Liver (tissue), 3 donors: ENCODE measurements around the gene B3GNT9.

Experiments used
- ATF3 ChIP-seq: IDR thresholded peaks from 2 replicates; pipeline ENCODE4 v1.6.1; 2016; ENCODE audit warnings: antibody characterized with exemption
- CTCF ChIP-seq: fragments of 150-350 bp; IDR thresholded peaks from 2 replicates; pipeline ENCODE4 v1.5.1; 2017; ENCODE audit warnings: improper control_type of control experiment, low read depth, low read length; ENCODE audit not compliant: missing input control
- FOXA1 ChIP-seq: IDR thresholded peaks from 2 replicates; pipeline ENCODE4 v1.6.1; 2016; ENCODE audit warnings: antibody characterized with exemption
- GABPA ChIP-seq, 2 donors: IDR thresholded peaks in 1 of 2; conservative IDR thresholded peaks in 1 of 2; 2 replicates each; pipeline ENCODE4 v1.6.1; 2016; ENCODE audit warnings: antibody characterized with exemption in 2 of 2, mild to moderate bottlenecking in 1 of 2, moderate library complexity in 1 of 2
- SP1 ChIP-seq: IDR thresholded peaks from 2 replicates; pipeline ENCODE4 v1.6.1; 2018; ENCODE audit warnings: antibody characterized with exemption, mild to moderate bottlenecking
- TAF1 ChIP-seq: conservative IDR thresholded peaks from 2 replicates; pipeline ENCODE4 v1.6.1; 2016; ENCODE audit warnings: antibody characterized with exemption, mild to moderate bottlenecking
- ZBTB33 ChIP-seq: IDR thresholded peaks from 2 replicates; pipeline ENCODE4 v1.6.1; 2016; ENCODE audit warnings: antibody characterized with exemption
- donor health status: healthy.
- donor health status: healthy.

- TF ChIP-seq CTCF (no peak), SP1 (no peak), FOXA1 (no peak), ZBTB33 (no peak), TAF1 (no peak), GABPA (IDR thresholded peaks at IDR 0.05 in 1 of 2, conservative IDR thresholded peaks at IDR 0.05 in 1 of 2) (no peak), ATF3 (no peak)
Observed at GRCh38 chr16:67147437-67148140, 3.2 kb downstream of the B3GNT9 start.
